Measurements from ENCODE around the gene PPM1L. TPM values are rescaled to one million over a fixed set of nuclear protein-coding genes. Genes with fewer than 3 reads are reported as not detected.

Gene PPM1L
- total RNA-seq, 1 donor from 2014 or later: 14.9 TPM

- ATAC-seq: no peak
These were observed 75.4 kb downstream of the PPM1L start for GRCh38 chr3:160831401-160831800.

GRCh38 chr3:160837394-160837980, 81.5 kb downstream of the PPM1L start:
- no peaks in the 10 kb centered on the region for H3K36me3 ChIP-seq
- H3K4me1 ChIP-seq: no peaks in the 10 kb centered on the region
- DNase-seq (no peak), ATAC-seq (peak in 1 of 2 donors; percentile 49)
- H3K4me3 ChIP-seq: no peak overlapping the region
- no peak overlapping the region for H3K27ac ChIP-seq
- H3K9me3 ChIP-seq: no peaks in the 10 kb centered on the region
- no peak for TF ChIP-seq CTCF (IDR thresholded peaks at IDR 0.05)
- intact Hi-C loops (cut with DNase I): no loop called here
- no peaks in the 10 kb centered on the region for H3K27me3 ChIP-seq (ENCODE audit: low read depth)

More at GRCh38 chr3:160831401-160831800, 75.4 kb downstream of the PPM1L start:
- Histone ChIP-seq H3K9me3 (no peaks in the 10 kb centered on the region), H3K27ac (no peak overlapping the region), H3K27me3 (ENCODE audit: low read depth) (no peaks in the 10 kb centered on the region), H3K4me1 (no peaks in the 10 kb centered on the region), H3K36me3 (no peaks in the 10 kb centered on the region), H3K4me3 (no peak overlapping the region)
- no peak for TF ChIP-seq CTCF (IDR thresholded peaks at IDR 0.05)
- intact Hi-C loops (cut with DNase I): no loop called here
- DNase-seq: no peak

- TF ChIP-seq CTCF (IDR thresholded peaks at IDR 0.05): no peak
- ATAC-seq (no peak), DNase-seq (no peak)
- intact Hi-C loops (cut with DNase I): no loop called here
- Histone ChIP-seq H3K27me3 (ENCODE audit: low read depth) (no peaks in the 10 kb centered on the region), H3K4me3 (no peak overlapping the region), H3K36me3 (no peaks in the 10 kb centered on the region), H3K4me1 (no peaks in the 10 kb centered on the region), H3K9me3 (no peaks in the 10 kb centered on the region), H3K27ac (no peak overlapping the region)
These were observed 84.6 kb downstream of the PPM1L start for GRCh38 chr3:160840590-160840989.

- no peak for ATAC-seq
- H3K9me3 ChIP-seq: no peaks in the 10 kb centered on the region
- TF ChIP-seq CTCF (IDR thresholded peaks at IDR 0.05): no peak
- no peak overlapping the region for H3K4me3 ChIP-seq
- no peak for DNase-seq
- H3K4me1 ChIP-seq: no peaks in the 10 kb centered on the region
- intact Hi-C loops (cut with DNase I): no loop called here
- no peaks in the 10 kb centered on the region for H3K27me3 ChIP-seq (ENCODE audit: low read depth)
- H3K27ac ChIP-seq: no peak overlapping the region
- no peaks in the 10 kb centered on the region for H3K36me3 ChIP-seq
These were observed 85.4 kb downstream of the PPM1L start for GRCh38 chr3:160841455-160841854.

GRCh38 chr3:160842021-160843005, 86.3 kb downstream of the PPM1L start:
- no peak overlapping the region for H3K27ac ChIP-seq
- H3K27me3 ChIP-seq (ENCODE audit: low read depth): no peaks in the 10 kb centered on the region
- no peaks in the 10 kb centered on the region for H3K9me3 ChIP-seq
- H3K36me3 ChIP-seq: no peaks in the 10 kb centered on the region
- H3K4me3 ChIP-seq: no peak overlapping the region
- DNase-seq (no peak), ATAC-seq (no peak)
- no peaks in the 10 kb centered on the region for H3K4me1 ChIP-seq
- TF ChIP-seq CTCF (IDR thresholded peaks at IDR 0.05): no peak
- intact Hi-C loops (cut with DNase I): no loop called here
